ENCODE data around the gene GTSE1.

Gene GTSE1

GRCh38 chr22:46286006-46286405 lies 10.7 kb upstream of the GTSE1 start:
- ATAC-seq: no peak
- TF ChIP-seq ZFP30 (CRISPR knock-in tag; IDR thresholded peaks at IDR 0.05) (no peak), TOX (CRISPR knock-in tag; IDR thresholded peaks at IDR 0.05; ENCODE audit: borderline replicate concordance) (no peak), CSRNP3 (CRISPR knock-in tag; IDR thresholded peaks at IDR 0.05) (no peak), CREB5 (CRISPR knock-in tag; IDR thresholded peaks at IDR 0.05; ENCODE audit: low read depth) (no peak), OSR1 (CRISPR knock-in tag; IDR thresholded peaks at IDR 0.05) (no peak), CSDC2 (CRISPR knock-in tag; IDR thresholded peaks at IDR 0.05) (no peak), PPARA (CRISPR knock-in tag; IDR thresholded peaks at IDR 0.05; ENCODE audit: borderline replicate concordance) (no peak), ZC3H10 (CRISPR knock-in tag; IDR thresholded peaks at IDR 0.05) (no peak)

- TF ChIP-seq PPARA (CRISPR knock-in tag; IDR thresholded peaks at IDR 0.05; ENCODE audit: borderline replicate concordance) (no peak), ARNTL (CRISPR knock-in tag; IDR thresholded peaks at IDR 0.05; ENCODE audit: borderline replicate concordance, low read depth) (no peak), CSRNP3 (CRISPR knock-in tag; IDR thresholded peaks at IDR 0.05) (no peak), POU6F1 (CRISPR knock-in tag; IDR thresholded peaks at IDR 0.05; ENCODE audit: borderline replicate concordance, low read depth) (no peak), RARB (CRISPR knock-in tag; IDR thresholded peaks at IDR 0.05) (no peak), OSR1 (CRISPR knock-in tag; IDR thresholded peaks at IDR 0.05) (no peak), ZFP3 (CRISPR knock-in tag; IDR thresholded peaks at IDR 0.05) (no peak), ZNF70 (CRISPR knock-in tag; IDR thresholded peaks at IDR 0.05) (no peak), BACH2 (CRISPR knock-in tag; IDR thresholded peaks at IDR 0.05; ENCODE audit: borderline replicate concordance) (no peak), ZC3H10 (CRISPR knock-in tag; IDR thresholded peaks at IDR 0.05) (no peak), CSDC2 (CRISPR knock-in tag; IDR thresholded peaks at IDR 0.05) (no peak)
- ATAC-seq: no peak
Measured at GRCh38 chr22:46286941-46287872, 9.5 kb upstream of the GTSE1 start.

GRCh38 chr22:46287873-46288751 lies 8.6 kb upstream of the GTSE1 start:
- no peak for ATAC-seq

More at GRCh38 chr22:46287873-46288751, 8.6 kb upstream of the GTSE1 start:
- TF ChIP-seq PATZ1 (CRISPR knock-in tag; IDR thresholded peaks at IDR 0.05; ENCODE audit: borderline replicate concordance): no peak
- no peak for TF ChIP-seq TOX (CRISPR knock-in tag; IDR thresholded peaks at IDR 0.05; ENCODE audit: borderline replicate concordance)
- TF ChIP-seq TCF4 (CRISPR knock-in tag; IDR thresholded peaks at IDR 0.05; ENCODE audit: borderline replicate concordance): no peak
- TF ChIP-seq ARNTL (CRISPR knock-in tag; IDR thresholded peaks at IDR 0.05; ENCODE audit: borderline replicate concordance, low read depth): no peak
- TF ChIP-seq CSDC2 (CRISPR knock-in tag; IDR thresholded peaks at IDR 0.05): no peak
- no peak for TF ChIP-seq ZFP30 (CRISPR knock-in tag; IDR thresholded peaks at IDR 0.05)
- TF ChIP-seq ZNF70 (CRISPR knock-in tag; IDR thresholded peaks at IDR 0.05): no peak

Measured in SK-N-SH treated with all-trans-retinoic acid at 6 μM for 48 hours (cell line).